Panc1 (cell line): ENCODE data around the gene KRTCAP3. TPM values are rescaled to one million over a fixed set of nuclear protein-coding genes. Genes with fewer than 3 reads are reported as not detected.

ENCODE experiments used
- ATAC-seq: fragments of 200-7000 bp; cut with Tn5 transposase; 2 replicates; pipeline ENCODE4 v1.9.1; 2020; ENCODE audit warnings: mild to moderate bottlenecking, moderate library complexity
- BruUV-seq: library from RNA; stranded (reverse); fragments of 400-500 nt; replicated peaks from 2 replicates; lab custom pipeline; 2021; lab: Mats Ljungman, UMichigan
- CTCF ChIA-PET: fragments of 300-600 bp; sonication (Branson Sonifier 250); formaldehyde crosslinking; loops from one replicate; lab custom pipeline; 2022; ENCODE audit warnings: antibody characterized with exemption; lab: Charles Lee
- POLR2A ChIA-PET: fragments of 300-600 bp; sonication (Branson Sonifier 250); formaldehyde crosslinking; loops from one replicate; lab custom pipeline; 2022; ENCODE audit warnings: antibody characterized with exemption; lab: Charles Lee
- DNase-seq: peaks from one replicate; pipeline ENCODE4 v3.0.0-alpha.2; 2010; ENCODE audit warnings: low read depth, low spot score
- H3K27ac ChIP-seq: 2 replicates; pipeline ENCODE4 v1.5.1; 2011; ENCODE audit warnings: mild to moderate bottlenecking, low read length, inconsistent platforms
- H3K27me3 ChIP-seq: fragments of 200-500 bp; sonication (Bioruptor generic); 2 replicates; pipeline ENCODE4 v1.6.0; 2014; ENCODE audit warnings: low read length, inconsistent platforms; ENCODE audit not compliant: control insufficient read depth, insufficient read depth
- H3K36me3 ChIP-seq: fragments of 200-500 bp; sonication (Bioruptor generic); 2 replicates; pipeline ENCODE4 v1.5.1; 2014; ENCODE audit warnings: inconsistent platforms, mild to moderate bottlenecking, low read length, moderate library complexity; ENCODE audit not compliant: control insufficient read depth, insufficient read depth
- H3K4me1 ChIP-seq: 2 replicates; pipeline ENCODE4 v1.5.1; 2011; ENCODE audit warnings: inconsistent platforms, mild to moderate bottlenecking, low read length, moderate library complexity; ENCODE audit not compliant: control insufficient read depth, insufficient read depth
- H3K4me3 ChIP-seq, 2 experiments: 2 replicates each; pipeline ENCODE4 v1.5.1; 2011 to 2012; ENCODE audit warnings: low read depth in 2 of 2, low read length in 2 of 2, mild to moderate bottlenecking in 2 of 2, inconsistent platforms in 1 of 2, moderate library complexity in 1 of 2
- H3K9me3 ChIP-seq: fragments of 200-500 bp; sonication (Bioruptor generic); 2 replicates; pipeline ENCODE4 v1.5.1; 2014; ENCODE audit warnings: low read depth, mild to moderate bottlenecking, inconsistent platforms, low read length, moderate library complexity; ENCODE audit not compliant: control insufficient read depth, insufficient read depth
- CTCF ChIP-seq: fragments of 450-650 bp; IDR thresholded peaks from 2 replicates; pipeline ENCODE4 v1.5.1; 2017; ENCODE audit warnings: mild to moderate bottlenecking
- POLR2AphosphoS5 ChIP-seq: IDR thresholded peaks from 2 replicates; pipeline ENCODE4 v1.6.1; 2012; ENCODE audit warnings: mild to moderate bottlenecking, low read depth, low read length, moderate library complexity
- REST ChIP-seq, 2 experiments: IDR thresholded peaks; 2 replicates each; pipeline ENCODE4 v1.6.1; 2011 to 2012; ENCODE audit warnings: low read depth in 2 of 2, control low read depth in 1 of 2, low read length in 1 of 2, mild to moderate bottlenecking in 1 of 2, moderate library complexity in 1 of 2; ENCODE audit not compliant: insufficient read depth in 1 of 2
- SIN3A ChIP-seq: IDR thresholded peaks from 2 replicates; pipeline ENCODE4 v1.6.1; 2012; ENCODE audit warnings: low read depth, mild to moderate bottlenecking, low read length, moderate library complexity, borderline replicate concordance; ENCODE audit not compliant: insufficient read depth
- TCF7L2 ChIP-seq: IDR thresholded peaks from 2 replicates; pipeline ENCODE4 v1.6.1; 2011; ENCODE audit warnings: mild to moderate bottlenecking, low read depth, low read length, inconsistent platforms
- in situ Hi-C: cut with HindIII; loops from 2 replicates; pipeline ENCODE4 v1.10.0; 2016; ENCODE audit warnings: low sequenced_read_pairs, low pct_unique_long_range_greater_than_20kb
- intact Hi-C: fragments of 100-400 bp; cut with micrococcal nuclease; formaldehyde crosslinking; loops from one replicate; pipeline ENCODE4 v1.10.0; 2022; ENCODE audit not compliant: unreplicated experiment
- total RNA-seq: library from RNA; stranded (reverse); gene quantifications from one replicate; pipeline ENCODE4 v1.2.1, GENCODE V29; 2021; ENCODE audit not compliant: unreplicated experiment

Gene KRTCAP3
- total RNA-seq, 1 experiment from 2014 or later = 1.9 TPM

GRCh38 chr2:27442920-27443282 is 720 bp downstream of the KRTCAP3 start:
- no peaks in the 10 kb centered on the region for H3K9me3 ChIP-seq
- no peaks in the 10 kb centered on the region for H3K4me1 ChIP-seq
- H3K4me3 ChIP-seq = no peak overlapping the region
- no peaks in the 10 kb centered on the region for H3K27me3 ChIP-seq
- H3K27ac ChIP-seq = no peak overlapping the region
- in situ Hi-C loops = no loop called here
- no peak for DNase-seq
- BruUV-seq = no TSS peak
- TF ChIP-seq CTCF (no peak), SIN3A (no peak), REST (IDR thresholded peaks at IDR 0.05; ENCODE audit: insufficient read depth in 1 of 2, low read depth in 2 of 2, low read length in 1 of 2) (no peak), TCF7L2 (no peak), POLR2AphosphoS5 (no peak)
- peak; percentile 44 for ATAC-seq
- CTCF ChIA-PET = no interaction called here
- POLR2A ChIA-PET = no interaction called here
- intact Hi-C loops = no loop called here
- peaks cover 6% of the 10 kb centered on the region for H3K36me3 ChIP-seq

- Histone ChIP-seq H3K4me1 (no peaks in the 10 kb centered on the region), H3K9me3 (no peaks in the 10 kb centered on the region), H3K27ac (no peak overlapping the region), H3K36me3 (peaks cover 6% of the 10 kb centered on the region; the same call in 1 of the 2 replicates), H3K4me3 (no peak overlapping the region), H3K27me3 (no peaks in the 10 kb centered on the region)
- TF ChIP-seq TCF7L2 (no peak), REST (IDR thresholded peaks at IDR 0.05; ENCODE audit: insufficient read depth in 1 of 2, low read depth in 2 of 2, low read length in 1 of 2) (no peak), SIN3A (no peak), POLR2AphosphoS5 (no peak), CTCF (no peak)
- ChIA-PET POLR2A (no interaction called here), CTCF (interaction anchor here (0.6 kb wide), 1 partner anchor 570 kb away, joined by 4 read pairs; no protein-coding TSS in a partner anchor)
- BruUV-seq = no TSS peak
- ATAC-seq = no peak
- DNase-seq = no peak
- intact Hi-C loops = no loop called here
- in situ Hi-C loops = no loop called here
Measured at GRCh38 chr2:27445155-27445554, 3.0 kb downstream of the KRTCAP3 start.
